Measurements from ENCODE around the gene MAP2K5. TPM values are rescaled to one million over a fixed set of nuclear protein-coding genes. Genes with fewer than 3 reads are reported as not detected.

The MAP2K5 gene
- total and polyA plus RNA-seq, 10 of the 15 experiments (the other 5 are each of a cell fraction or from before 2014, with no cell fraction given), result 1.3 to 19.4 (median 9.6) TPM

- in situ Hi-C loops (cut with MboI), result no loop called here
- H2AFZ ChIP-seq (ENCODE audit: control insufficient read depth, low read depth, low read length), result no peak overlapping the region
- ATAC-seq, result no peak
- H3K27ac ChIP-seq (ENCODE audit: control insufficient read depth, insufficient read depth), result no peak overlapping the region
- H3K4me1 ChIP-seq (ENCODE audit: control insufficient read depth, insufficient read depth, low read length), result peaks cover 33% of the 10 kb centered on the region
- H3K27me3 ChIP-seq (replicated peaks in 1 of 2; ENCODE audit: control insufficient read depth in 2 of 2, insufficient read depth in 2 of 2, low read length in 1 of 2), result no peaks in the 10 kb centered on the region
- TF ChIP-seq BHLHE40 (IDR thresholded peaks at IDR 0.05; ENCODE audit: borderline replicate concordance in 1 of 2, low read depth in 2 of 2, low read length in 1 of 2) (no peak), NKRF (conservative IDR thresholded peaks at IDR 0.05) (no peak), NFXL1 (IDR thresholded peaks at IDR 0.05; ENCODE audit: borderline replicate concordance) (no peak), IKZF2 (IDR thresholded peaks at IDR 0.05) (no peak), E4F1 (IDR thresholded peaks at IDR 0.05; ENCODE audit: borderline replicate concordance, partially characterized antibody) (no peak), TARDBP (IDR thresholded peaks at IDR 0.05; ENCODE audit: borderline replicate concordance) (no peak), YY1 (IDR thresholded peaks at IDR 0.05; ENCODE audit: low read depth, low read length) (no peak), ZNF217 (IDR thresholded peaks at IDR 0.05) (no peak), RELB (IDR thresholded peaks at IDR 0.05; ENCODE audit: low read depth) (no peak), ZSCAN29 (IDR thresholded peaks at IDR 0.05) (no peak), RB1 (IDR thresholded peaks at IDR 0.05; ENCODE audit: borderline replicate concordance) (no peak)
- TF ChIP-seq, protein P1, sequence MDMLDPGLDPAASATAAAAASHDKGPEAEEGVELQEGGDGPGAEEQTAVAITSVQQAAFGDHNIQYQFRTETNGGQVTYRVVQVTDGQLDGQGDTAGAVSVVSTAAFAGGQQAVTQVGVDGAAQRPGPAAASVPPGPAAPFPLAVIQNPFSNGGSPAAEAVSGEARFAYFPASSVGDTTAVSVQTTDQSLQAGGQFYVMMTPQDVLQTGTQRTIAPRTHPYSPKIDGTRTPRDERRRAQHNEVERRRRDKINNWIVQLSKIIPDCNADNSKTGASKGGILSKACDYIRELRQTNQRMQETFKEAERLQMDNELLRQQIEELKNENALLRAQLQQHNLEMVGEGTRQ (IDR thresholded peaks at IDR 0.05; ENCODE audit: borderline replicate concordance, low read depth, low read length), result no peak
- FAIRE-seq, result no peak
- intact Hi-C loops (cut with micrococcal nuclease; ENCODE audit: unreplicated experiment), result no loop called here
- POLR2A ChIA-PET, result no interaction called here
- SMC1A ChIA-PET (ENCODE audit: uncharacterized antibody, unreplicated experiment), result interaction anchor here (0.5 to 8.3 kb wide), 7 partner anchors 10 to 382 kb away, joined by 3 to 50 read pairs (median 4); no protein-coding TSS in a partner anchor
- 92% methylated on average over 3 of the region's 3 CpGs for WGBS (ENCODE audit: insufficient coverage, insufficient replicate concordance, low lambda C conversion rate, missing lambda C conversion rate)
- CTCF ChIA-PET, result interaction anchor here (0.8 to 5.6 kb wide), 3 partner anchors 51 to 292 kb away, joined by 3 to 52 read pairs (median 40); no protein-coding TSS in a partner anchor
- no peak overlapping the region for H3K4me3 ChIP-seq
- no peaks in the 10 kb centered on the region for H3K9me3 ChIP-seq (replicated peaks; ENCODE audit: control insufficient read depth, insufficient read depth, low read length)
- no peaks in the 10 kb centered on the region for H3K36me3 ChIP-seq (ENCODE audit: control insufficient read depth in 2 of 2, insufficient read depth in 2 of 2, low read length in 1 of 2)
- DNase-seq (ENCODE audit: low read depth, low spot score), result no peak
- no peak overlapping the region for H3K4me2 ChIP-seq (ENCODE audit: control insufficient read depth, insufficient read depth)
- H4K20me1 ChIP-seq (ENCODE audit: control insufficient read depth, insufficient read depth), result no peaks in the 10 kb centered on the region
- H3K9ac ChIP-seq (ENCODE audit: control insufficient read depth, insufficient read depth, low read length), result no peak overlapping the region
- BruUV-seq (replicated peaks), result no TSS peak
- RAD21 ChIA-PET (ENCODE audit: unreplicated experiment), result interaction anchor here (1.3 kb wide), 1 partner anchor 54 kb away, joined by 3 read pairs; no protein-coding TSS in a partner anchor
- no peaks in the 10 kb centered on the region for H3K79me2 ChIP-seq (ENCODE audit: control insufficient read depth, insufficient read depth, low read length)
Measured at GRCh38 chr15:67781061-67781460, 238.6 kb downstream of the MAP2K5 start.

Data from GM12878 (cell line).